Peyer's patch (tissue), 4 donors: ENCODE data around the gene CAP1.
A peak's percentile ranks its signal among the peaks of the same experiment; 100 is the strongest.

Source experiments
- POLR2A ChIP-seq, 2 donors: fragments of 450-650 bp; IDR thresholded peaks; one replicate each; pipeline ENCODE4 v1.5.1; 2017; ENCODE audit warnings: antibody characterized with exemption in 2 of 2, mild to moderate bottlenecking in 2 of 2, moderate library complexity in 2 of 2
- TF ChIP-seq, protein P1 (sequence below), 6 experiments: fragments of 450-650 bp in 4 of 6; fragments of 200-600 bp in 2 of 6; sonication (generic) in 1 of 6; IDR thresholded peaks; one replicate each; pipeline ENCODE4 v1.5.1; 2017 to 2019; ENCODE audit warnings: antibody characterized with exemption in 6 of 6, mild to moderate bottlenecking in 3 of 6, moderate library complexity in 1 of 6

DNA sequence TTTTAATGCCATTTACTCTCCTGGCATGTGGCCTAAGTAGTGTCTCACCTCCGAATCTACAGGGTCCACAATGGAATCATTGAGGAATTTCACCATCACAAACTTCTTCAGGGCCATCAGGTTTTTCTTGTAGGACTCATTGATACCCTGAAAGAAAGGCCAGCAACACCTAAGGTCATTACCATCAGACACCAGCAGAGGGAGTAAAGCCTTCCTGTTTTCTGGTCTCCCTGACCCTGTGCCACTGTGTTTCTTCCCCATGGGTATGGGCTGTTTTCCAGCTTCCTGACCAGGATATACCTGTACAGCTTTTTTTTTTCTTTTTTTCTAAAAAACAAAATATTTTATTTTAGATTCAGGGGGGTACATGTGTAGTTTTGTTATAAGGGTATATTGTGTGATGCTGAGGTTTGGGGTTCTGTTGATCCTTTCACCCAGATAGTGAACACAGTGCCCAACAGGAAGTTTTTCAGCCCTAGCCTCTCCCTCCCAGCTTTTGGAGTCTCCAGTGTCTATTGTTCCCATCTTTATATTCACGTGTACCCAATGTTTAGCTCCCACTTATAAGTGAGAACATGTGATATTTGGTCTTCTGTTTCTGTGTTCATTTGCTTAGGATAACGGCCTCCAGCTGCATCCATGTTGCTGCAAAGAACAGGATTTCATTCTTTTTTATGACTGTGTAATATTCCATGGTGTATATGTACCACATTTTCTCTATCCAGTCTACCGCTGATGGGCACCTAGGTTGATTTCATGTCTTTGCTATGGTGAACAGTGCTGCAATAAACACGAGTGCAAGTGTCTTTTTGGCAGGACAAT, 38.2 kb downstream of the CAP1 start:
- TF ChIP-seq POLR2A (IDR thresholded peaks at IDR 0.05) = no peak
- TF ChIP-seq, protein P1, sequence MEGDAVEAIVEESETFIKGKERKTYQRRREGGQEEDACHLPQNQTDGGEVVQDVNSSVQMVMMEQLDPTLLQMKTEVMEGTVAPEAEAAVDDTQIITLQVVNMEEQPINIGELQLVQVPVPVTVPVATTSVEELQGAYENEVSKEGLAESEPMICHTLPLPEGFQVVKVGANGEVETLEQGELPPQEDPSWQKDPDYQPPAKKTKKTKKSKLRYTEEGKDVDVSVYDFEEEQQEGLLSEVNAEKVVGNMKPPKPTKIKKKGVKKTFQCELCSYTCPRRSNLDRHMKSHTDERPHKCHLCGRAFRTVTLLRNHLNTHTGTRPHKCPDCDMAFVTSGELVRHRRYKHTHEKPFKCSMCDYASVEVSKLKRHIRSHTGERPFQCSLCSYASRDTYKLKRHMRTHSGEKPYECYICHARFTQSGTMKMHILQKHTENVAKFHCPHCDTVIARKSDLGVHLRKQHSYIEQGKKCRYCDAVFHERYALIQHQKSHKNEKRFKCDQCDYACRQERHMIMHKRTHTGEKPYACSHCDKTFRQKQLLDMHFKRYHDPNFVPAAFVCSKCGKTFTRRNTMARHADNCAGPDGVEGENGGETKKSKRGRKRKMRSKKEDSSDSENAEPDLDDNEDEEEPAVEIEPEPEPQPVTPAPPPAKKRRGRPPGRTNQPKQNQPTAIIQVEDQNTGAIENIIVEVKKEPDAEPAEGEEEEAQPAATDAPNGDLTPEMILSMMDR (IDR thresholded peaks at IDR 0.05) = peak; percentile 58 to 79 (median 62)
